GM11168 (cell line): ENCODE measurements around the gene PCBP3.
"Not testable (repeated sequence)": the region's sequence is repeated elsewhere in the genome, so short reads cannot be mapped to it uniquely, and the experiment has no call there.

Source experiments
- in situ Hi-C: fragments of 300-500 bp; cut with MboI; formaldehyde crosslinking; loops from one replicate; pipeline ENCODE4 v1.12.0; 2022; ENCODE audit warnings: low sequenced_read_pairs; ENCODE audit not compliant: unreplicated experiment

The PCBP3 gene

DNA sequence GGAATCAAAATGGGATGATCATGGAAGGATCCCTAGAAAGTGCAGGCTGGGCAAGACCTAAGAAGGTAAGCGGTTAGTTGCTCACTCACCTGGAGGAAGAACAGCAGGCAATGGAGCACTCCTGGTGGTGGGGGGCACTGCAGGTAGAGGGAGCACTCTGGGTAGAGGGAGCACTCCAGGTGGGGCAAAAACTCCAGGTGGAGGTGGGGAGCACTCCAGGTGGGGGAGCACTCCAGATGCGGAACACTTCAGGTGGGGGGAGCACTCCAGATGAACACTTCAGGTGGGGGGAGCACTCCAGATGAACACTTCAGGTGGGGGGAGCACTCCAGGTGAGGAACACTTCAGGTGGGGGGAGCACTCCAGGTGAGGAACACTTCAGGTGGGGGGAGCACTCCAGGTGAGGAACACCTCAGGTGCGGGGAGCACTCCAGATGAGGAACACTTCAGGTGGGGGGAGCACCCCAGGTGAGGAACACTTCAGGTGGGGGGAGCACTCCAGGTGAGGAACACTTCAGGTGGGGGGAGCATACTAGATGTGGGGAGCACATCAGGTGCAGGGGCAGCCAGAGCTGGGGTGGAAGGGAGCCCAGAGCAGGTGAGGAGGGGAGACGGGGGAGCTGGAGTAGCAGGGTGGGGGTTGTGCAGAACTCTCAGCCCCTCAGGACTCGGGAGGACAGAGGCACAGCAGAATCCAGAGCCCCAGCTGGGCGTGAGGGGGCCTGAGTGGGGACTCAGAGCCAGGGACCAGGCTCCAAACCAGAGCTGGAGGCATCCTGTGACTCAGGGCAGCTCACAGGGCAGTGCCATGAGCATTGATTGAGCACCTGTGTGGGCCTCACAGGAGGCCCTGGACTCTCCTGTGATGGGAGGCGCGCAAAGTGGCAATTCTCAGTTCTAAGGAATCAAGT is 300.4 kb downstream of the PCBP3 start:
- in situ Hi-C loops: no loop called here

DNA sequence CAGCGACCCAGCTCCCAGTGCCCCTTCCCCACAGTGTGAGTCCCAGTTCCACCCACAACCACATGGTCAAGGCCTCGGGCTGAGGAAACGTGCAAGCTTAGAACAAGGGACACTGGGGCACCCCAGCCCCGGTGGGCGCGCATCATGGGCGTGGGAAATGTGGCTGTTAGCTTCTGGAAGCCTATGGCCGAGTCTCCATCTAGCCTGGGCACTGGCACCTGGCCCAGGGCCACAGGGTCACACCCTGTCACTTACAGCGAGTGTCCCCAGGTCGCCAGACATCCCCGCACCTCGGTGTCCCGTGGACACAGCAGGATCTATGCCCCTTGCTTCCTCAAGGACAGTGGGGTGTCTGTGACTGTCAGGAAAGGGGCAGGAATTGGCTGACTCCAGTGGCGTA is 301.1 kb downstream of the PCBP3 start:
- in situ Hi-C loops: no loop called here

DNA sequence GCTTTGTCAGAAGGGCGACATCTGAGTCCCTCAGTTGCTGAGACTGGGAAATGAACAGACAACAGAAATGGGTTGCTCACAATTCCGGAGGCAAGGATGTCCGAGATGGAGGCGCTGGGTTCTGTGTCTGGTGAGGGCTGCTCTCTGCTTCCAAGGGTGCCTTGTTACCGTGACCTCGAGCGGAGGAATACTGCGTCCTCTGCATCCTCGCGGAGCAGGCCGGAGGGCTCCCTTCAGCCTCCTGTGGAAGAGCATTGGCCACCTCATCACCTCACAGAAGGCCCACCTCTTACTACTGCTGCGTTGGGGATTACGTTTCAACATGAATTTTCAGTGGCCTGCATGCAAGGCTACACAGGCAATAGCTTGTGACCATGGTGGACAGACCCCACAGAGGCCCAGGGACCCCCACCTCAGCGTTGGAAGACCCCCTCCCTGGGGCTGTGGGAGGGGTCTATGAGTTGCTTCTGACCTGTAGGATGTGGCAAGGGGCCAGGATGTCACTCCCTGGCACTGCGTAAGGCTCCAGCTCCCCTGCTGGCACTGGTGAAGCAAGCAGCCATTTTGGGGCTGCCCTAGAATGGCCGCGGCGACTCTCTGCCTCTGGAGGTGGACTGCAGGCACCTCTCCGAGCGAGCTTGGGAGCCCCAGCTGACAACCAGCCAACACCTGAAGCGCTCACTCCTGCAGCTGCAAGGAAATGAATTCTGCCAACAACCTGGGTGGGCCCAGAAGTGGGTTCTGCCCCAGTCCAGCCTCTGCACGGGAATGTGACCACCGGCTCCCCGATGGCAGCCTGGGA is 301.7 kb downstream of the PCBP3 start:
- in situ Hi-C loops: no loop called here

DNA sequence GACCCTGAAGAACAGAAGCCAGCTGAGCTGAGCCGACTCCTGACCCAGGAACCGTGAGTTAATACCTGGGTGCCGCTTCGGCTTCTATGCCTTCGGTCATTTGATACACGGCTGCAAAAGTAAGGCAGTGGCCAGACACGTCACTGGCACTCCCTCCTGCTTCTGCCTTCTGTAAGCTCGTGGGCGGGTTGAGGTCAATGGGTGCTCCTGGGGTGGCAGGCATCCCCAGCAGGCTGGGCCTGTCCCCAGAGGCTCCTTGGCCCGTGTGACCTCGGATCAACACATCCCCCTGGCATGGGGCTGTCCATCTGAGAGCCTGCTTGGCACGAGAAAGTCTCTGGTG is 302.3 kb downstream of the PCBP3 start:
- in situ Hi-C loops: no loop called here

DNA sequence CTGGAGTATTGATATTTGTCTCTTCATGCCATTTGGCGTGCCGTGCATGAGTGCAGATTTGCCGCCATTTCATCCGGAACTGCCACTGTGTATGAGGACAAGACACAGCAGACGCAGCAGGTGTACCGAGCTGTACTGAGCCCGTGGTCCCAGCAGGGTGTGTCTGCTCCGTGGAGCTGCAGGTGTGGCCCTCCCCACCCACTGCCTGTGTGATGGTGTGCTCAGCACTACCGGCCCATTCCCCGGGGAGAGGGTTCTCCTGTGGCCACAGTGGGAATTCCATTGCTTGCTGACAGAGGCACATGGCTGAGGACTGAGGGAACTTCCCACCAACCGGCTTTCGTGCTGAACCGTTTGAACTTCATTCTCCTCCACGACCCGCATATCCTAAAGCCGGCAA is 303.8 kb downstream of the PCBP3 start:
- in situ Hi-C loops: no loop called here

DNA sequence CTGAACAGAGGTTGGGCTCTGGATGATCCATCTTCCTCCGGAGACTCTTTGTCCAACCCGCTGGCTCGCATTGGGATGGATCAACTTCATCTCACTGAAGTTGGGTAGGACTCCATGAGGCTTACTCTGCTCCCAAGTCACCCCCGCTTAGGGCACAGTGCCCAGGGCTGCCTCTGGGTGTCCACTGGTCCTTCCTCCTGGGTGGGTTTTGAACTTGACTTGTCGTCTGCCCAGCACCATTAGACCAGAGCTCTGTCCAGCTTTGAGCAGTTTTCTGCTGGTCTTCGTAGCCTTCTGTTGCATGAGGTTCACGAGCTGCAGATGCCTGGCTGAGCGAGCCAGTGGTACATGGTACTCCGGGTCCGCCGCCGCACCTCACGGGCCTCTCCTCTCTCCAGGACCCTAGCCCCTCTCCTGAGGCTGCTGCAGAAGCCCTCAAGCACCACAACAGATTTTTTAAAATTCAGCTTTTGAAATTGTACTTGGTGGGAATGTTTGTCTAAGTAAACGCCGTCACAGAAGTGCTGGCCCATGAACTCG is 304.3 kb downstream of the PCBP3 start:
- in situ Hi-C loops: no loop called here

DNA sequence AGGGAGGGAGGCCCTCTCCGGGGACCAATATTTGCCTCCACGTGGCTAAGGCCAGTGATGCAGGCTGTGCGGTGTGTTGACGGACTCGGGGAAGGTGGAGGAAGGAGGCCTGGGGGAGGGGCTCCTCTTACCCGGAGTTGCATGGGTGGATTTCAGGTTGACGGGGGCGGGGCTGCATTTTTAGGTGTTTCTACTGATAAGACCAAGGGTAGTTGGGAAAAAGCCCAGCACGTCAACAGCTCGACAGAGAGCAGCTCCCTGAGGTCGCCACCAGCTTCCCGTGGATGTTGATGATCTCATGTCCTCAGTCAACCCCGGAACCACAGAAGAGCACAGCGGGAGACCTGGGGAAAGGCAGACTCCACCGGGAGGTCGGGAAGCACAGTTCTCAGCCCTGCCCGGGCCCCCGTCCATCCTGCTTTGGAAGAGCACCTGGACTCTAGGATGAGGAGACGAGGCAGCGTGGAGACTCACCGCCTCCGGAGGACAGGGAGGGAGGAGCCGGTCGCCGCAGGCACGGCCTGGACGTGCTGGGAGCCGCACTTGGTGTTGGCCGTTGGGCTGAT is 305.1 kb downstream of the PCBP3 start:
- in situ Hi-C loops: no loop called here

DNA sequence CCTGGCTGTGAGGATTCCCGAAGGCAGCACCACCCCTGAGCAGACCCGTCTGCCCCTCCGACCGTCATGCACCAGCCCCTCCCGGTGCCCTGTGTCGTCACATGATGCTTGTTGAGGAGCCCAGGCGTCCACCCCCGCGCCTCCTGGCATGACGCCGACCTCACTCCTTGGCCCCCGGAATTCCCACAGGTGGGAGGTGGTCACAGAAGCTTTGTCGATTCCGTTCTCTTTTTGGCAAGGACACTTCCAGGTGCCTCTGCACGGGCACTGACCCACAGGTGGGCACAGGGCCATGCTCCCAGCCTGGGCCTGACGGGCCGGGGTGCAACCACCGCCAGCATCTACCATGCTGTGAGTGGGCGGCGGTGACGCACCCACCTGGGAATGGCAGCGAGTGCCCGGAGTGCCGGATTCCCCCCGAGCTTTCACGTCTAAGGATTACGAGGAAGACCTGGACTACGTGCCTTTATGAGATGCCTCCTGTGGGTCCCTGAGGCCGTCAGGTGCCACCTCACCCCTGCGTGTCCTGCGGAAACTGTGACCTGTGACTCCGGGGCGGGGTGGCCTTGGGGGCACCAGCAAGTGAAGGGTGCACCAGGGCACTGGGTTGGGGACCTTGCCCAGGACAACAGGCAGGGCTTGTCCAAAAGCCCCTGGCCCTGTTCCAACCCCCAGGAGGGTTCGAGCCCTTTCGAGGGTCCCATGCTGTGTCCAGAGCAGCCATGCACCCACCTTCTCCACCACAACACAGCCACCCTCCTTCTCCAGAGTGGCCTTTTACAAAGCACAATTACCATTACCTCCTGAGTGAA is 306.6 kb downstream of the PCBP3 start:
- in situ Hi-C loops: no loop called here

DNA sequence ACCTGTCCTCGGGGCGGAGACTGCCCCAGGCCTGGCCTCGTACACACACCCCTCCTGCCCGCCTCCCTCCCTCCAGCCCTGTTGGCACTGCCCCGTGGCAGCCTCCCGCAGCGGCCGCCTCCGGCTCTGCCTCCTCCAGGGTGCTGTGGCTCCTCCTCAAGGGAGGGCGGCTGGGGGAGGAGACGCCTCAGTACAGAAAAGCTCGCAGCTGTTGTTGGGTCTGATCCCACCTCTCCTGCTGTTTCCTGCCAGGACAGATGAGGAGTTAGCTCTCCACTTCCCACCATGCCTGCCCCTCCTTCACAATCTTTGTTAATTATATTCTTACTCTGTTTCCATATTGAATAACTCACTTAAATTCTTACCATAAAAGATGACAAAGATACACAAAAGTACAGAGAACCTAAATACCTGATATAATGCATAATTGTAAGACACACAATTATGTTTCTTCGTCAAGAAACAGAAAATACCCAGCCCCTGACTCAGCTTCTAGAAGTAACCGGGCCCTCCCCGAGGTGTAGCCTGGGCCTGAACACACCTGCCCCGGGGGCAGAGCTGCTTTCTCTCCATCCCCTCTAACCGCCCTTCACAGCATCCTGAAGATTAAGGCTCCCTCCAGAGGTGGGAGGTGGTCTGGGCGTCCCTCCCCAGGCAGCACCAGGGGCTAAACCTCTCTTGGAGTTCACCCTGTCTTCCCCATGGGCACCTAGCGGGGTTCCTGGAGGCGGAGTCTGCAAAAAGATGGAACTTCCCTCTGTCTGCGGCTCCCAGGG is 307.4 kb downstream of the PCBP3 start:
- in situ Hi-C loops: no loop called here

DNA sequence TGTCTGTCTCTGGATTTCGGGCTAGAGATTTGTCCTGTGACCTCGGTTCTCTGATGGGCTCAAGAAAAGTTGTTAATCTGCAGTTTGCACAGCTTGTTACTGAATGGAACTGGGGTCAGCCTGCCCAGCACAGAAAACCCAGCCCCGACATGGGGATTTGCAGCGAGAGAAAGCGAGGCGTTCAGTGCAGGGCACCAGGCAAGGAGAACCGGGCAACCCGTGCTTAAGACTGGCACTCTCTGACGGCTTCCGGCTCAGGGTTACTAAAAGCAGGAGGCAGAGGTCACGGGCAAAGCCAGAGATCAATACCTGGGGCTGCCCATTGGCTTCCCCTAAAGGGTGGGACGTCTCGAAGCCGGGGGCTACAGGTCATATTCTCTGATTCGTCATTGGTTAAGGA is 308.2 kb downstream of the PCBP3 start:
- in situ Hi-C loops: no loop called here

DNA sequence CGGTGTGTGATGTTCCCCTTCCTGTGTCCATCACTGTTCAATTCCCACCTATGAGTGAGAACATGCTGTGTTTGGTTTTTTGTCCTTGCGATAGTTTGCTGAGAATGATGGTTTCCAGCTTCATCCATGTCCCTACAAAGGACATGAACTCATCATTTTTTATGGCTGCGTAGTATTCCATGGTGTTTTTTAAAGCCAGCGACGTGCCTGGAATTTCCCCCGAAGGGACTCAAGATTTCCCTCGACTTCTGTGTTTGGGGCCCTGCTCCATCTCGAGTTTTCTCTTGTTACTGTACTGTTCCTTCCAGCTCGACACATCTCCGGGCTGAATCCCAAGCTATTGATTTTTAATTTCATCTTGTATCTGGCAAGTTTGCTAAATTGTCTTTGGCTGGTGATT is 309.0 kb downstream of the PCBP3 start:
- in situ Hi-C loops: not testable (repeated sequence)

DNA sequence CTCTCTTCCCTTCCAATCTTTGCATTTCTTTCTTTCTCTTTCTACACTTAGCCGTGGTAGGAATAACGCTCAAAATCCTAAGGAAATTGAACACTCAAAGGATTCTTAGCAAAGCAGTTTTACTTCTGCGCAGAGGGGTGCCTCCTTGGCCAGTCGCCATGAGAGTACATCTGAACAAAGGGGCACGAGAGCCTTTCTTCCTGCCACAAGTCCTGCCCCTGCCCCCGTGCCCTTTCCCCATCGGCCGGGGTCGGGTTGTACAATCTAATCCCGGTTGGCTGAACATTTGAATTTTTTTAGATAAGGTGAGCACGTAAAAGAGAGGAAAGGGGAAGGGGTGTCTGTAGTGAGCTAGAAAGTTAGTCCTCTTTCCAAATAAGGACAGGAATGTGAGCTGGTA is 309.4 kb downstream of the PCBP3 start:
- in situ Hi-C loops: no loop called here

DNA sequence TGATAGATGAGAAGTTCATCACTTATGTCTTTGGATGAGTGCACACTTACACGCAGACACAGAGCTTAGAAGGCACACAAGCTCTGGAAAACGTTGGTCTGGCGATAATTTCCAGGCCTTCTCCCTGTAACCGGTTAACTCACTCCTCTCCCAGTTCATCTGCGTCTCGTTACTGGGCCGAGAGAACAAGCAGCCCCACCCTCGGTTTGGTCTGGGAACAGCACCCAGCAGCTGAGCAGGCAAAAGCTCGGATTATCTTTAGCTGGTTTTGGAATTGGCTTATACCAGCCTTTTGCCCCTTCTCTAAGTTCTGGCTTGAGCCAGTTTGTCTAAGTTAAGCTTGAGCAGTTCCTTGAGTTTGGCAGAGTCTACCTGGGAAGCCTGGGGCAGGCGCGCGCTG is 310.7 kb downstream of the PCBP3 start:
- in situ Hi-C loops: no loop called here

DNA sequence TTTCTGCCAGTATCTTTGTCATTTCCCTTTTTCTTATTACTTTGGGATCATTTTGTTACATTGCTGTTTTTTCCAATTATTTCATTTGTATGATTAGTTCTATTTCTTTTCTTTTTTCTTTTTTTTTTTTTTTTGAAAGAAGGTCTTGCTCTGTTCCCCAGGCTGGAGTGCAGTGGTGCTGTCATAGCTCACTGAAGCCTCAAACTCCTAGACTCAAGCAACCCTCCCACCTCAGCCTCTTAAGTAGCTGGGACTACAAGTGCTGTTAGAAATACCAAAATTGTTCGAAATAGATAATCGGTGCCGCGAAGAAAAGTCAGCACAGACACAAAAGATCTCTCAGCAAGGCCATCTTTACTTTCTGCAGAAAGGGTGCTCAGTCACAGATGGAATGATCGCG is 311.4 kb downstream of the PCBP3 start:
- in situ Hi-C loops: no loop called here

DNA sequence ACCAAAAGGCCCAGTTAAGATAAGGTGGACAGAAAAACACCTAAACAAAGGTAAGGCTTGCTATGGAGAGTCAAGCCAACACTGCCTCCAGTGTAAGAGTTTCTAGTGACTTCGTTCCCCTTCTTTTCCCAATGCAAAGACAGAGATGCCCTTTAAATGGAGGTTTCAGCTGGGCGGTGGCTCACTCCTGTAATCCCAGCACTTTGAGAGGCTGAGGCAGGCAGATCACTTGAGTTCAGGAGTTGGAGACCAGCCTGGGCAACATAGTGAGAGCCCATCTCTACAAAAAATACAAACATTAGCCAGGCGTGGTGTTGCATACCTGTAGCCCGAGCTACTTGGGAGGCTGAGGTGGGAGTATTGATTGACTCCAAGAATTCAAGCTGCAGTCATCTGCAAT is 314.0 kb downstream of the PCBP3 start:
- in situ Hi-C loops: no loop called here

DNA sequence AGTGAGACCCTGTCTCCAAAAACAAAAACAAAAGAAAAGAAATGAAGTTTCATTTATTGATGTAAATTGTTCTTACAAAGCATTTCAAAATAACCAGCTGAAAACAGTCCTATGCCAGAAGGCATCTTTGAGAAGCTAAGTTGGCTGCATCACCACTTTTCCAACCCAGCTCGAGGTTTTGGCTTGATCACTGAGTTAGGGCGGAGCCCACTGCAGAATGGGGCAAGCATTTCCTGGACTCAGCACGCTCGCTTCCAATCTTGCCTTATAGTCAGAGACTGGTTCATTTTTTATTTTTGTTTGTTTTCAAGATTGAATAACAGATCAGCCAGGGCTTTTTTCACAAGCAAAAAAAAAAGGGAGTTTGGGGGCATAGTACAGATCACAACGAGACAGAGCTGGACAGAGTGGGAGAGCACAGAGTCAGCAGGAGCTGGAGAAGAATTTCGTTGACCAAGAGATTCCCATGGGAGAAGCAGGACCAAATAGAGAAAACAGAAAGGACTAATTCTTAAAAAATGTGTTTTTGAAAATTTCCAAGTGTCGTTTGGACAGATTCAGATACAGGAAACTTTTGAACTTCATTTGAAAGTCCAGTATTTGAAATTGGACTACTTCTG is 314.6 kb downstream of the PCBP3 start:
- in situ Hi-C loops: no loop called here

DNA sequence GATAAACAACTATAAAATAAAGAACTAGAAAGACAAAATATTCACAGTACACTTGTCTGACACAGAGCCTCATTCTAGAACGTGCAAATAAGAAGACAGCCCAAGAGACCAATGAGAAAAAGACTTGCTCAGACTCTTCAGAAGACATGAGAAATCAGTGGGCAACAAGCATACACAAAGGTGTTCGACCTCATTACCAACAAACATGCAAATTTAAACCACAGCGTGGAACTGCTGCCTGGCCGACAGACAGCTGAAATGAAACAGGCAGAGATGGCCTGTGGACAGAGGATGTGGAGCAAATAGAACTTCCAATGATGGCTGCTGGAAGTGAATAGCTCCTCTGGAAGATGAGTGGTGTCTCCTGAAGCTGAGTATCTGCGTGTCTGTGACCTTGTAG is 315.7 kb downstream of the PCBP3 start:
- in situ Hi-C loops: no loop called here

DNA sequence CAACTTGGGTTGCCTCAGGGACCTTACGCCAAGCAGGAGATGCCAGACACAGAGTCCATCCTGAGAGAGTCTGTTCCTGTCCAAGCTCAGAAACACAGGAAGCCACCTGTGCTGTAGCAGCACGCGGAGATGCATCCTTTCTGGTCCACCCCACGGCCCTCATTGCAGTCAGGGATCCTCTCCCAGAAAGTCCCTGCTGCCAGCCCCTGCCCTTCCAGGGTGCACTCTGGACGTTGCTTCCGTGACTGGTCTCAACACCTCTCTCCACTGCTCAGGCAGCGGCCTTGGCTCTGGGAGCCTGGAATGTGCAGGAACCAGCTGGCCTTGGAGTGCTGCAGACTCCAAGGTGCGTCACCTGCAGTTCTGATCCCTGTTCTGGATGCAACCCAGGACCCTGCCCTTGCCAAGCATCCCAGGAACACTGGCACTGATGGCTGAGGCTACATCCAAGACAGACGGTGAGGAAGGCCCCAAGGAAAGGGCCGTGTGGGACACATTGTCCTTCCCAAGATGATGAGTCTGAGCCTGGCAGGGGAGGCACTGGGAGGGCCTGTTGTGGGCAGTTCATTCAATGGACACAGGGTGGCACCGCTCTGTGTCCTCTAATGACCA is 316.4 kb downstream of the PCBP3 start:
- in situ Hi-C loops: no loop called here

DNA sequence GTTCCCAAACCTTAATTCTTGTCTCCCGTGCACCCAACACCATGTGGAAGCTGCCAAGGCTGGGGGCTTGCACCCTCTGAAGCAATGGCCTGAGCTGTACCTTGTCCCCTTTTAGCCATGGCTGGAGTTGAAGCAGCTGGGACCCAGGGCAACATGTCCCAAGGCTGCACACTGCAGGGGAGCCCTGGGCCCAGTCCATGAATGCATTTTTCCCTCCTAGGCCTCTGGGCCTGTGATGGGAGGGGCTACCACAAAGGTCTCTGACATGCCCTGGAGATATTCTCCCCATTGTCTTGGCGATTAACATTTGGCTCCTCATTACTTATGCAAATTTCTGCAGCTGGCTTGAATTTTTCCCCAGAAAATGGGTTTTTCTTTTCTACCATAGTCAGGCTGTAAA is 317.9 kb downstream of the PCBP3 start:
- in situ Hi-C loops: not testable (repeated sequence)
